B cell (primary cell): ENCODE data around the gene KCNK2. TPM values are rescaled to one million over a fixed set of nuclear protein-coding genes. Genes with fewer than 3 reads are reported as not detected.

Experiments used
- ATAC-seq: fragments of 200-7000 bp; cut with Tn5 transposase; one replicate; pipeline ENCODE4 v1.10.0; 2021; ENCODE audit warnings: low read depth, mild to moderate bottlenecking, moderate number of reproducible peaks, moderate library complexity
- CTCF ChIA-PET: fragments of 350-600 bp; sonication (Branson Sonifier 250); formaldehyde crosslinking; loops from one replicate; lab custom pipeline; 2021; ENCODE audit warnings: antibody characterized with exemption, inconsistent platforms; lab: Charles Lee
- POLR2A ChIA-PET: fragments of 350-600 bp; sonication (Branson Sonifier 250); formaldehyde crosslinking; loops from one replicate; lab custom pipeline; 2021; ENCODE audit warnings: antibody characterized with exemption; lab: Charles Lee
- DNase-seq: peaks from one replicate; pipeline ENCODE4 v3.0.0; 2013
- H2AFZ ChIP-seq: 2 replicates; pipeline ENCODE4 v1.6.1; 2012; ENCODE audit warnings: mild to moderate bottlenecking, low read depth, low read length; ENCODE audit not compliant: insufficient read depth, poor library complexity, severe bottlenecking
- H3K27ac ChIP-seq, 2 donors: 1 replicate in 1 of 2; 2 replicates in 1 of 2; pipeline ENCODE4 v1.5.1; 2012 to 2013; ENCODE audit warnings: low read length in 2 of 2, mild to moderate bottlenecking in 2 of 2, moderate library complexity in 1 of 2
- H3K27me3 ChIP-seq, 4 experiments: fragments of 200-600 bp in 1 of 4; sonication (generic) in 1 of 4; replicated peaks in 1 of 4; 1 replicate in 2 of 4; 2 replicates in 2 of 4; pipeline versions ENCODE4 v1.6.1 to v1.7.0; 2013 to 2016; ENCODE audit warnings: low read length in 3 of 4, mild to moderate bottlenecking in 2 of 4, mixed read lengths in 1 of 4, moderate library complexity in 1 of 4; ENCODE audit not compliant: insufficient read depth in 4 of 4, control insufficient read depth in 3 of 4; ENCODE audit errors: control extremely low read depth in 1 of 4
- H3K36me3 ChIP-seq, 2 experiments: replicated peaks in 1 of 2; 1 replicate in 1 of 2; 2 replicates in 1 of 2; pipeline versions ENCODE4 v1.6.1 to v1.7.1; 2013; ENCODE audit warnings: low read length in 1 of 2; ENCODE audit not compliant: insufficient read depth in 2 of 2, control insufficient read depth in 1 of 2; ENCODE audit errors: control extremely low read depth in 1 of 2, extremely low read depth in 1 of 2
- H3K4me1 ChIP-seq, 2 donors: fragments of 200-600 bp in 1 of 2; sonication (generic) in 1 of 2; 1 replicate in 1 of 2; 2 replicates in 1 of 2; pipeline versions ENCODE4 v1.5.1 to v1.6.1; 2013 to 2017; ENCODE audit warnings: low read length in 2 of 2; ENCODE audit not compliant: control insufficient read depth in 2 of 2, insufficient read depth in 2 of 2
- H3K4me2 ChIP-seq: replicated peaks from 2 replicates; pipeline ENCODE3; 2012; ENCODE audit warnings: mild to moderate bottlenecking, low read depth, low read length; ENCODE audit not compliant: poor library complexity, severe bottlenecking
- H3K4me3 ChIP-seq, 5 experiments: fragments of 200-600 bp in 1 of 5; sonication (generic) in 1 of 5; 1 replicate in 3 of 5; 2 replicates in 2 of 5; pipeline versions ENCODE4 v1.5.1 to v1.7.0; 2011 to 2016; ENCODE audit warnings: low read length in 4 of 5, mild to moderate bottlenecking in 4 of 5, low read depth in 2 of 5, control low read depth in 1 of 5, moderate library complexity in 1 of 5; ENCODE audit not compliant: insufficient read depth in 1 of 5; ENCODE audit errors: control extremely low read depth in 1 of 5, extremely low read depth in 1 of 5
- H3K79me2 ChIP-seq: fragments of 200-600 bp; sonication (generic); one replicate; pipeline ENCODE4 v1.6.0; 2016; ENCODE audit warnings: low read length; ENCODE audit not compliant: control insufficient read depth, insufficient read depth
- H3K9ac ChIP-seq: fragments of 200-600 bp; sonication (generic); 2 replicates; pipeline ENCODE4 v1.6.1; 2017; ENCODE audit warnings: mild to moderate bottlenecking, low read length, moderate library complexity
- H3K9me3 ChIP-seq, 3 donors: one replicate each; pipeline versions ENCODE4 v1.6.1 to v1.7.1; 2013; ENCODE audit warnings: low read length in 2 of 3; ENCODE audit not compliant: control insufficient read depth in 2 of 3, insufficient read depth in 1 of 3; ENCODE audit errors: control extremely low read depth in 1 of 3
- H4K20me1 ChIP-seq: 2 replicates; pipeline ENCODE4 v1.6.0; 2012; ENCODE audit warnings: mild to moderate bottlenecking, low read length; ENCODE audit not compliant: insufficient read depth, control insufficient read depth, poor library complexity, severe bottlenecking
- H3K27ac Mint-ChIP-seq: one replicate; pipeline ENCODE4 v1.8.0; 2021; ENCODE audit warnings: mixed read lengths
- H3K27me3 Mint-ChIP-seq: one replicate; pipeline ENCODE4 v1.8.0; 2021; ENCODE audit warnings: mixed read lengths
- H3K4me1 Mint-ChIP-seq: one replicate; pipeline ENCODE4 v1.8.0; 2021; ENCODE audit warnings: mixed read lengths
- H3K4me3 Mint-ChIP-seq: one replicate; pipeline ENCODE4 v1.8.0; 2021; ENCODE audit warnings: mixed read lengths
- H3K9me3 Mint-ChIP-seq: one replicate; pipeline ENCODE4 v1.8.0; 2022; ENCODE audit warnings: mixed read lengths; ENCODE audit not compliant: insufficient read depth
- CTCF ChIP-seq: fragments of 200-600 bp; IDR thresholded peaks from one replicate; pipeline ENCODE4 v1.8.0; 2022; ENCODE audit warnings: antibody characterized with exemption, mild to moderate bottlenecking
- EZH2 ChIP-seq: IDR thresholded peaks from 2 replicates; pipeline ENCODE4 v1.6.1; 2012; ENCODE audit warnings: borderline replicate concordance, low read depth, mild to moderate bottlenecking, moderate library complexity, low read length; ENCODE audit not compliant: insufficient read depth, poor library complexity, severe bottlenecking
- WGBS: methylation state at CpG from one replicate; pipeline ENCODE4 v1.1.5; 2013; ENCODE audit warnings: missing lambda C conversion rate; ENCODE audit not compliant: insufficient coverage; 5-methylcytosine and 5-hydroxymethylcytosine counted together
- intact Hi-C: fragments of 100-400 bp; cut with micrococcal nuclease; formaldehyde crosslinking; loops from one replicate; pipeline ENCODE4 v1.10.0; 2022
- polyA plus RNA-seq: library from polyadenylated mRNA; depleted of rRNA; stranded (reverse); fragments of >200 nt; gene quantifications from 2 replicates; pipeline ENCODE4 v1.2.3, GENCODE V29; 2012
- total RNA-seq, 2 donors: library from RNA; stranded (reverse); fragments of 120-200 nt in 1 of 2; gene quantifications; 1 replicate in 1 of 2; 2 replicates in 1 of 2; pipeline versions ENCODE4 v1.2.3 to v1.2.4, GENCODE V29; 2013 to 2022

Gene KCNK2
- total and polyA plus RNA-seq, 2 donors (not counting 1 experiment from before 2014, with no cell fraction given): not detected

GRCh38 chr1:215052256-215053015 is 30.1 kb upstream of the KCNK2 start:
- no peak overlapping the region for H3K9ac ChIP-seq
- no peak overlapping the region for H3K4me2 ChIP-seq
- no peaks in the 10 kb centered on the region for H3K4me1 Mint-ChIP-seq
- ATAC-seq (no peak), DNase-seq (no peak)
- H3K27ac ChIP-seq: no peak overlapping the region
- H4K20me1 ChIP-seq: no peaks in the 10 kb centered on the region
- H3K4me3 Mint-ChIP-seq: no peak overlapping the region
- no peaks in the 10 kb centered on the region for H3K27me3 Mint-ChIP-seq
- H3K79me2 ChIP-seq: no peaks in the 10 kb centered on the region
- ChIA-PET CTCF (interaction anchor here (0.6 kb wide), 1 partner anchor 23 kb away, joined by 3 read pairs; no protein-coding TSS in a partner anchor), POLR2A (no interaction called here)
- no peaks in the 10 kb centered on the region for H3K9me3 Mint-ChIP-seq
- H3K27ac Mint-ChIP-seq: no peak overlapping the region
- intact Hi-C loops: no loop called here
- H3K36me3 ChIP-seq: no peaks in the 10 kb centered on the region
- TF ChIP-seq CTCF: no peak
- no peak for TF ChIP-seq EZH2
- no peaks in the 10 kb centered on the region for H3K9me3 ChIP-seq
- H3K4me3 ChIP-seq: no peak overlapping the region
- no peaks in the 10 kb centered on the region for H3K4me1 ChIP-seq
- H3K27me3 ChIP-seq: no peaks in the 10 kb centered on the region
- no peak overlapping the region for H2AFZ ChIP-seq

- Histone ChIP-seq H3K4me2 (no peak overlapping the region), H3K4me3 (no peak overlapping the region), H3K79me2 (no peaks in the 10 kb centered on the region), H3K9me3 (no peaks in the 10 kb centered on the region), H4K20me1 (no peaks in the 10 kb centered on the region), H3K9ac (no peak overlapping the region), H3K27me3 (no peaks in the 10 kb centered on the region), H3K27ac (no peak overlapping the region), H3K36me3 (no peaks in the 10 kb centered on the region), H2AFZ (no peak overlapping the region), H3K4me1 (no peaks in the 10 kb centered on the region)
- no peak overlapping the region for H3K27ac Mint-ChIP-seq
- no CpG with 5 or more reads among the region's 6 CpGs for WGBS
- no peaks in the 10 kb centered on the region for H3K4me1 Mint-ChIP-seq
- CTCF ChIA-PET: no interaction called here
- H3K27me3 Mint-ChIP-seq: no peaks in the 10 kb centered on the region
- no peak overlapping the region for H3K4me3 Mint-ChIP-seq
- TF ChIP-seq CTCF: no peak
- no peak for TF ChIP-seq EZH2
- POLR2A ChIA-PET: no interaction called here
- ATAC-seq: no peak
- H3K9me3 Mint-ChIP-seq: no peaks in the 10 kb centered on the region
- intact Hi-C loops: no loop called here
- no peak for DNase-seq
Measured at GRCh38 chr1:215054266-215054665, 28.3 kb upstream of the KCNK2 start.
